OCI-LY3 (cell line): ENCODE data around the gene COL4A6.

Experiments used
- EZH2phosphoT487 ChIP-seq: fragments of 200-600 bp; shearing (Covaris generic); IDR thresholded peaks from 2 replicates; pipeline ENCODE4 v1.6.1; 2018; ENCODE audit warnings: antibody characterized with exemption, mixed run types, low read depth
- TF ChIP-seq, protein P1 (sequence below): fragments of 200-600, 300-600 bp; sonication (generic); IDR thresholded peaks from 2 replicates; pipeline ENCODE4 v1.5.1; 2014; ENCODE audit warnings: antibody characterized with exemption, low read length, low read depth

GRCh38 chrX:108156082-108156481 lies 282.1 kb downstream of the COL4A6 start:
- TF ChIP-seq, protein P1, sequence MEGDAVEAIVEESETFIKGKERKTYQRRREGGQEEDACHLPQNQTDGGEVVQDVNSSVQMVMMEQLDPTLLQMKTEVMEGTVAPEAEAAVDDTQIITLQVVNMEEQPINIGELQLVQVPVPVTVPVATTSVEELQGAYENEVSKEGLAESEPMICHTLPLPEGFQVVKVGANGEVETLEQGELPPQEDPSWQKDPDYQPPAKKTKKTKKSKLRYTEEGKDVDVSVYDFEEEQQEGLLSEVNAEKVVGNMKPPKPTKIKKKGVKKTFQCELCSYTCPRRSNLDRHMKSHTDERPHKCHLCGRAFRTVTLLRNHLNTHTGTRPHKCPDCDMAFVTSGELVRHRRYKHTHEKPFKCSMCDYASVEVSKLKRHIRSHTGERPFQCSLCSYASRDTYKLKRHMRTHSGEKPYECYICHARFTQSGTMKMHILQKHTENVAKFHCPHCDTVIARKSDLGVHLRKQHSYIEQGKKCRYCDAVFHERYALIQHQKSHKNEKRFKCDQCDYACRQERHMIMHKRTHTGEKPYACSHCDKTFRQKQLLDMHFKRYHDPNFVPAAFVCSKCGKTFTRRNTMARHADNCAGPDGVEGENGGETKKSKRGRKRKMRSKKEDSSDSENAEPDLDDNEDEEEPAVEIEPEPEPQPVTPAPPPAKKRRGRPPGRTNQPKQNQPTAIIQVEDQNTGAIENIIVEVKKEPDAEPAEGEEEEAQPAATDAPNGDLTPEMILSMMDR, result no peak
- TF ChIP-seq EZH2phosphoT487, result no peak
